Putamen (tissue), 1 donor: ENCODE measurements around the gene TUT7.
"Not testable (repeated sequence)": the region's sequence is repeated elsewhere in the genome, so short reads cannot be mapped to it uniquely, and the experiment has no call there.

Experiments
- DNase-seq: peaks from one replicate; pipeline ENCODE4 v3.0.0-alpha.2; 2016; ENCODE audit warnings: low spot score

Gene TUT7

GRCh38 chr9:86350006-86350760 is 4.0 kb downstream of the TUT7 start:
- no peak for DNase-seq

- no peak for DNase-seq
These were observed 4.9 kb downstream of the TUT7 start for GRCh38 chr9:86349271-86349670.

- no peak for DNase-seq
These were observed 6.2 kb downstream of the TUT7 start for GRCh38 chr9:86347991-86348390.

GRCh38 chr9:86344818-86345217 is 9.4 kb downstream of the TUT7 start:
- no peak for DNase-seq

GRCh38 chr9:86342269-86342668 is 11.9 kb downstream of the TUT7 start:
- no peak for DNase-seq

GRCh38 chr9:86341007-86341491 is 13.2 kb downstream of the TUT7 start:
- DNase-seq, result no peak

GRCh38 chr9:86340356-86341006 is 13.7 kb downstream of the TUT7 start:
- DNase-seq, result no peak

- no peak for DNase-seq
These were observed 16.6 kb downstream of the TUT7 start for GRCh38 chr9:86337469-86338108.

- no peak for DNase-seq
These were observed 18.2 kb downstream of the TUT7 start for GRCh38 chr9:86336058-86336457.

GRCh38 chr9:86333651-86334050 is 20.6 kb downstream of the TUT7 start:
- DNase-seq, result no peak

- no peak for DNase-seq
These were observed 24.0 kb downstream of the TUT7 start for GRCh38 chr9:86330186-86330585.

- DNase-seq, result no peak
These were observed 24.6 kb downstream of the TUT7 start for GRCh38 chr9:86329649-86330048.

- no peak for DNase-seq
These were observed 26.1 kb downstream of the TUT7 start for GRCh38 chr9:86328156-86328555.

GRCh38 chr9:86326536-86326935 is 27.7 kb downstream of the TUT7 start:
- DNase-seq, result no peak

- no peak for DNase-seq
These were observed 29.3 kb downstream of the TUT7 start for GRCh38 chr9:86324901-86325300.

GRCh38 chr9:86324308-86324707 is 29.9 kb downstream of the TUT7 start:
- peak; percentile 38 for DNase-seq

GRCh38 chr9:86322973-86323644 is 31.1 kb downstream of the TUT7 start:
- DNase-seq, result no peak

- DNase-seq, result no peak
These were observed 32.8 kb downstream of the TUT7 start for GRCh38 chr9:86321373-86321772.

- no peak for DNase-seq
These were observed 36.0 kb downstream of the TUT7 start for GRCh38 chr9:86318187-86318586.

GRCh38 chr9:86315078-86315477 is 39.1 kb downstream of the TUT7 start:
- no peak for DNase-seq

- DNase-seq, result not testable (repeated sequence)
These were observed 41.3 kb downstream of the TUT7 start for GRCh38 chr9:86312959-86313358.

- DNase-seq, result peak; percentile 54
These were observed 45.5 kb downstream of the TUT7 start for GRCh38 chr9:86308687-86309086.
